Neural progenitor cell (in vitro differentiated cells): ENCODE measurements around the gene TBXA2R.

Experiments
- CTCF ChIP-seq: fragments of 200-600 bp; sonication (generic); IDR thresholded peaks from 2 replicates; pipeline ENCODE4 v1.5.1; 2017; ENCODE audit warnings: antibody characterized with exemption, mild to moderate bottlenecking
- EZH2 ChIP-seq: fragments of 200-600 bp; sonication (generic); IDR thresholded peaks from 2 replicates; pipeline ENCODE4 v1.6.1; 2017; ENCODE audit warnings: antibody characterized with exemption, mild to moderate bottlenecking, moderate library complexity
- EZH2phosphoT487 ChIP-seq: fragments of 200-600 bp; sonication (generic); IDR thresholded peaks from 2 replicates; pipeline ENCODE4 v1.6.1; 2017; ENCODE audit warnings: antibody characterized with exemption

DNA sequence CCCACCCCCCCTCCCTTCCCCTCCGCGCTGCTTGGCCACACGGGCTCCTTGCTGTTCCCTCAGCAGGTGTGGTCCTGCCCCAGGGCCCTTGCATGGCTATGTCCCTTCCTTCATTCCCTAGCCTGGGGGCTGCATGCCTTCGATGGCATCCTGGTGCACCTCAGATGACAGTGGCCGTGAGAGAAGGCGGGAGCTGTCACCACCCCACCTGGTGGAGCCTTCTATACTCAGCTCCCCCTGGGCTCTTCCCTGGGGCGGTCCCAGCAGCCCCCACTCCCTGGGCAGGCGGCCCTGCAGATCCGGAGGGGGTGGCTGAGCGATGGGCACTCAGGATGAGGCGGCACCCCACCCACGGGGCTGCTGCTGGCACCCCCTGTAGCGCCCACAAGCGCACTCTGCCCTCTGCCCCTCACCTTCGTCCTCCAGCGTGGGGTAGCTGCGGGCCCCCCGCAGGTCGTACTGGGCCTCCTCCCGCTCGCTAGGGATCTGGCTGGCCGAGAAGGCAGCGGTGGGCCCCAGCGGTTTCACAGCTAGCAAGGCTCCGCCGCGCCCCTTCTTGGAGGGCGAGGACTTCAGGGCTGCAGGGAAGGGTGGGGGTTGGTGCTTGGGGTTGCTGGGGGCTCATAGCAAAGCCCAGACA is 37.1 kb upstream of the TBXA2R start:
- TF ChIP-seq CTCF (no peak), EZH2 (no peak), EZH2phosphoT487 (no peak)
